HG03025 (cell line): ENCODE results near the gene ABCD2.
"Not testable (repeated sequence)": the region's sequence is repeated elsewhere in the genome, so short reads cannot be mapped to it uniquely, and the experiment has no call there.

Source experiments
- ATAC-seq: cut with Tn5 transposase; IDR thresholded peaks from one replicate; pipeline ENCODE4 v1.9.1; 2021; ENCODE audit warnings: mild to moderate bottlenecking, moderate library complexity; ENCODE audit not compliant: unreplicated experiment, low FRiP score

Gene ABCD2

DNA sequence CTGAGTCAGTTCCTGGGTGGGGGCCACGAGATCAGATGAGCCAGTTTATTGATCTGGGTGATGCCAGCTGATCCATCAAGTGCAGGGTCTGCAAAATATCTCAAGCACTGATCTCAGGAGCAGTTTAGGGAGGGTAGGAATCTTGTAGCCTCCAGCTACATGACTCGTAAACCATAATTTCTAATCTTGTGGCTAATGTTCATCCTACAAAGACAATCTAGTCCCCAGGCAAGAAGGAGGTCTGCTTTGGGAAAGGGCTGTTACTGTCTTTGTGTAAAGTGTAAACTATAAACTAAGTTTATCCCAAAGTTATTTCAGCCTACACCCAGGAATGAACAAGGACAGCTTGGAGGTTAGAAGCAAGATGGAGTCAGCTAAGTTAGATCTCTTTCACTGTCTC, 75.4 kb downstream of the ABCD2 start:
- ATAC-seq: not testable (repeated sequence)

DNA sequence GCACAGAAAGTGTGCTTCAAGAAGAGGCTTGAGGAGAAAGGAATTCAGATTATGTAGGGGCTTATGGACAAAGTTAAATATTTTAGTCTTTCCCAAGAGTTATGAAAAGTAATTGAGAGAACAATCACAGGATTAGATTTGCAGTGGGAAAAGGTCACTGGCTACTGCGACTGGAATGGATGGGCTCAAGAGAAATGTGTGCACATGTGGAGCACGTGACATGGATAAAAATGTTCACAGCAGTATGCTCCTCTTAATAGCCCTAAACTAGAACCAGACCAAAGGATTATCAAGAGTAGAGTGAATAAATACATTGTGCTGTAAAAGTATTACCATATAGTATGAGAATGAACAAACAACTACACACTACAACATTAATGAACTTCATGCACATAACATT, 78.1 kb downstream of the ABCD2 start:
- no peak for ATAC-seq

DNA sequence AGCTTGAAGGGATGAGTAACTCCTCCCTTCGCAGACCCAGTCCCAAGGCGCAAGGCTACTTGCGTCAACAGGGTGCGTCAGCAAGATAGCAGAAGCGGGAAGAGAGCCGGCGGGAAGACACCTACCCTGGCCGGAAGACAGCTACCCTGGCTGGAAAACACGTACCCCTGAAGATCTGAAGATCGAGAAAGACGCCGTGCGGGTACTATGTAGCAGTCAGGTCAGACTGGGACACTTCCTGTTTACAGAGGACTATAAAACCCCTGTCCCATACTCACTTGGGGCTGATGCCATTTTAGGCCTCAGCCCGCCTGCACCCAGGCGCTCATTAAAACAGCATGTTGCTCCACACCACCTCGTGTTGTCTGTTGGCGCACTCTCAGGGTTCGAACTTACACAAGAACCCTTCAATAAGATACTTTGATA, 80.9 kb downstream of the ABCD2 start:
- no peak for ATAC-seq

DNA sequence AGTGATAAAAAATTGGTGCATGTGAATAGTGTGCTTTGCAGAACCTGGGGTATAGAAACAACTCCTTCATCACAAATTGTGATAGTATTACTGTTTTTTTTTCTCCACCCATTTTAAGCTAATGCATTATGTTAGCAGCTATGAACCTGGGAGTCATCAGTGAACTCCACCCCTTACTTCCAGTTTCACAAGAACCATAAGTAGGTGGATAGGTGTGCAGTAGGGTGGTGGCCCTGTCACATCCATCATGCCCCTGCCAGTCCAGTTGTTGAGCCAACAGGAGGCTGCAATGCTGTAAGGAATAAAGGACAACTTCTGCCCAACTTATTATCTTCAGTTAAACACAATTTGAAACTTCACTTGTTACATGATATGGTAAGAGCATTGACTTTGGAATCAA, 85.7 kb downstream of the ABCD2 start:
- ATAC-seq: no peak

GRCh38 chr12:39532448-39532847, 87.2 kb downstream of the ABCD2 start:
- no peak for ATAC-seq

DNA sequence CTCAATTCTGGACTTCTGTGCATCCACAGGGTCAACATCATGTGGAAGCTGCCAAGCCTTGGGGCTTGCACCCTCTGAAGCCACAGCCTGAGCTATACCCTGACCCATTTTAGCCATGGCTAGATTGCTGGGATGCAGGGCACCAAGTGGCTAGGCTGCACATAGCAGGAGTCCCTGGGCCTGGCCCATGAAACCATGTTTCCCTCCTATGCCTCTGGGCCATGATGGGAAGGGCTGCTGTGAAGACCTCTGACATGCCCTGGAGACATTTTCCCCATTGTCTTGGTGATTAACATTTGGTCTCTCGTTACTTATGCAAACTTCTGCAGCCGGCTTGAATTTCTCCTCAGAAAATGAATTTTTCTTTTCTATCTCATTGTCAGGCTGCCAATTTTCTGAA, 92.6 kb downstream of the ABCD2 start:
- no peak for ATAC-seq

- not testable (repeated sequence) for ATAC-seq
These were observed 97.4 kb downstream of the ABCD2 start for GRCh38 chr12:39522167-39522566.

- ATAC-seq: no peak
These were observed 109.6 kb downstream of the ABCD2 start for GRCh38 chr12:39510001-39510400.

DNA sequence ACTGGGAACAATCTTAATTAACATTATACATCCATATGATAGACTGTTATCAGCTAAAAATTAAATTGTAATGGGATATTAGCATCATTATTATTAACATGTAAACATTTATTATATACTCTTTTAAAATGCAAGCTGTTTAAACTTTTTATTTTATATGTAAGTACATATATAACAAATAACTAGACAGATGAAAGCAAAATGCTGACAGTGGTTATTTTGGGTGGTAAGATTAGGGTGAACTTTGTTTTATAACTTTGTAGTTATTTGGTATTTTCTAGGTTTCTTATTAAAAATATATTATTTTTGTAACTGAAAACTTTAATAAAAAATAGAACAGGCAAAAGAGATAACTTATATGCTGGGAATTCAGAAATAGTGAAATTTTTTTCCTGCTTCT, 114.0 kb downstream of the ABCD2 start:
- no peak for ATAC-seq

- no peak for ATAC-seq
These were observed 114.6 kb downstream of the ABCD2 start for GRCh38 chr12:39505023-39505422.

GRCh38 chr12:39503439-39503838, 116.2 kb downstream of the ABCD2 start:
- no peak for ATAC-seq

DNA sequence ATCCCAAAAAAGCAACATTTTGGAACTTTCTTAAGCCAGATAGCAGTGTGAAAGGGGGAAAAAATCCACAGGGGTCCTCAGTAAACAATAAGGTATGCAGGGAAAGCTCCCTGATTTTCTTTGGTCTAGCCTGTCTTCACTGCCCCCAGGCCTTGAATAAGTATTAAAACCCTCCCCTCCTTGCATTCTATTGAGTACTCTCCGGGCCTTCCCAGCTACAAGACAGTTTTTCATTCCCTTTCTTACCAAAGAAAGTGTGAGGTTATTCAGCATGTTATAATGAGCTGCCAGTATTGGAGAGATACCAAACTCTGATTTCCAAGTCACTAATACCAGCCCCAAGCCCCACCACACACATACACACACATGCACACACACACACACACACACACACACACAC, 116.9 kb downstream of the ABCD2 start:
- ATAC-seq: no peak
